H1 (cell line): ENCODE data around the gene OR7A10. TPM values are rescaled to one million over a fixed set of nuclear protein-coding genes. Genes with fewer than 3 reads are reported as not detected.

Experiments used
- CTCF ChIA-PET: fragments of 300-600 bp; sonication (Branson Sonifier 250); formaldehyde crosslinking; loops from one replicate; lab custom pipeline; 2021; ENCODE audit not compliant: partially characterized antibody; lab: Charles Lee
- POLR2A ChIA-PET: fragments of 300-600 bp; sonication (Branson Sonifier 250); formaldehyde crosslinking; loops from one replicate; lab custom pipeline; 2021; ENCODE audit warnings: inconsistent platforms; ENCODE audit not compliant: partially characterized antibody; lab: Charles Lee
- DNase-seq, 2 experiments: peaks; one replicate each; pipeline versions ENCODE4 v3.0.0 to v3.0.0-alpha.2; 2010 to 2022; ENCODE audit warnings: low spot score in 2 of 2, low read depth in 1 of 2, mixed read lengths in 1 of 2
- FAIRE-seq: peaks from 2 replicates; lab custom pipeline; 2011; peaks lifted over from hg19 to GRCh38; lab: Jason Lieb, UNC
- H2AFZ ChIP-seq: 2 replicates; pipeline ENCODE4 v1.8.1; 2012; ENCODE audit warnings: low read length, inconsistent platforms
- H2AK5ac ChIP-seq: 2 replicates; pipeline ENCODE4 v1.6.1; 2013; ENCODE audit warnings: low read depth, low read length
- H2BK120ac ChIP-seq: replicated peaks from 2 replicates; pipeline ENCODE3; 2013; ENCODE audit warnings: low read depth, low read length, inconsistent platforms
- H2BK12ac ChIP-seq: 2 replicates; pipeline ENCODE4 v1.6.1; 2013; ENCODE audit warnings: low read depth, low read length
- H2BK15ac ChIP-seq: 2 replicates; pipeline ENCODE4 v1.6.1; 2013; ENCODE audit warnings: low read length
- H2BK20ac ChIP-seq: 2 replicates; pipeline ENCODE4 v1.6.1; 2013; ENCODE audit warnings: low read length
- H2BK5ac ChIP-seq: 2 replicates; pipeline ENCODE4 v1.6.1; 2013; ENCODE audit warnings: low read depth, low read length
- H3K14ac ChIP-seq: 2 replicates; pipeline ENCODE4 v1.6.1; 2013; ENCODE audit warnings: inconsistent platforms; ENCODE audit not compliant: insufficient read length
- H3K18ac ChIP-seq: 2 replicates; pipeline ENCODE4 v1.6.1; 2013; ENCODE audit warnings: low read length; ENCODE audit errors: extremely low read depth
- H3K23ac ChIP-seq: 2 replicates; pipeline ENCODE4 v1.6.1; 2013; ENCODE audit warnings: inconsistent platforms; ENCODE audit not compliant: insufficient read length
- H3K23me2 ChIP-seq: 2 replicates; pipeline ENCODE4 v1.6.1; 2013; ENCODE audit warnings: low read depth, low read length
- H3K27ac ChIP-seq: 2 replicates; pipeline ENCODE4 v1.6.1; 2011; ENCODE audit warnings: low read depth, low read length, inconsistent platforms
- H3K27me3 ChIP-seq, 4 experiments: replicated peaks in 1 of 4; 1 replicate in 1 of 4; 2 replicates in 3 of 4; pipeline versions ENCODE4 v1.6.1 to v1.8.1; 2011 to 2013; ENCODE audit warnings: low read length in 3 of 4, mild to moderate bottlenecking in 3 of 4, inconsistent platforms in 2 of 4, mixed read lengths in 2 of 4, moderate library complexity in 1 of 4; ENCODE audit not compliant: control insufficient read depth in 3 of 4, insufficient read depth in 3 of 4; ENCODE audit errors: extremely low read depth in 1 of 4
- H3K36me3 ChIP-seq, 4 experiments: 2 replicates each; pipeline versions ENCODE4 v1.6.1 to v1.8.1; 2011 to 2013; ENCODE audit warnings: mild to moderate bottlenecking in 4 of 4, low read length in 3 of 4, moderate library complexity in 2 of 4, control low read depth in 1 of 4, inconsistent platforms in 1 of 4; ENCODE audit not compliant: insufficient read depth in 4 of 4, control insufficient read depth in 2 of 4
- H3K4ac ChIP-seq: replicated peaks from 2 replicates; pipeline ENCODE3; 2013; ENCODE audit warnings: low read length, low read depth, mixed read lengths, inconsistent platforms; ENCODE audit not compliant: insufficient read length
- H3K4me1 ChIP-seq, 4 experiments: replicated peaks in 1 of 4; 1 replicate in 1 of 4; 2 replicates in 3 of 4; pipeline versions ENCODE4 v1.6.1 to v1.8.1; 2011 to 2013; ENCODE audit warnings: low read length in 3 of 4, inconsistent platforms in 2 of 4, mixed read lengths in 1 of 4; ENCODE audit not compliant: insufficient read depth in 4 of 4, control insufficient read depth in 3 of 4
- H3K4me2 ChIP-seq, 2 experiments: 2 replicates each; pipeline versions ENCODE4 v1.6.1 to v1.8.1; 2011 to 2013; ENCODE audit warnings: low read depth in 2 of 2, low read length in 2 of 2, control low read depth in 1 of 2, inconsistent platforms in 1 of 2, mild to moderate bottlenecking in 1 of 2; ENCODE audit not compliant: insufficient read depth in 1 of 2
- H3K4me3 ChIP-seq, 4 experiments: fragments of 200-600, 300-600 bp in 1 of 4; sonication (generic), shearing (Covaris generic), sonication (Bioruptor Twin) in 1 of 4; 2 replicates each; pipeline versions ENCODE4 v1.5.1 to v1.8.1; 2011 to 2016; ENCODE audit warnings: low read length in 4 of 4, low read depth in 3 of 4, control low read depth in 2 of 4, inconsistent platforms in 2 of 4, mild to moderate bottlenecking in 2 of 4, mixed read lengths in 1 of 4, moderate library complexity in 1 of 4; ENCODE audit not compliant: insufficient read depth in 2 of 4; ENCODE audit errors: extremely low read depth in 1 of 4
- H3K56ac ChIP-seq: replicated peaks from 2 replicates; pipeline ENCODE3; 2013; ENCODE audit warnings: low read depth, mild to moderate bottlenecking, mixed read lengths, low read length, inconsistent platforms; ENCODE audit not compliant: insufficient read length
- H3K79me1 ChIP-seq: 2 replicates; pipeline ENCODE4 v1.6.1; 2013; ENCODE audit warnings: low read depth, low read length, control low read depth
- H3K79me2 ChIP-seq, 2 experiments: 2 replicates each; pipeline versions ENCODE4 v1.6.1 to v1.8.1; 2012 to 2013; ENCODE audit warnings: low read length in 2 of 2, mild to moderate bottlenecking in 2 of 2, inconsistent platforms in 1 of 2; ENCODE audit not compliant: insufficient read depth in 2 of 2, control insufficient read depth in 1 of 2
- H3K9ac ChIP-seq, 4 experiments: replicated peaks in 1 of 4; 1 replicate in 1 of 4; 2 replicates in 3 of 4; pipeline versions ENCODE4 v1.6.1 to v1.8.1; 2011 to 2013; ENCODE audit warnings: low read depth in 3 of 4, low read length in 3 of 4, control low read depth in 2 of 4, mild to moderate bottlenecking in 2 of 4, moderate library complexity in 2 of 4, inconsistent platforms in 1 of 4; ENCODE audit errors: extremely low read depth in 1 of 4
- H3K9me3 ChIP-seq, 2 experiments: 2 replicates each; pipeline versions ENCODE4 v1.6.1 to v1.8.1; 2012 to 2013; ENCODE audit warnings: mild to moderate bottlenecking in 2 of 2, moderate library complexity in 2 of 2, control low read depth in 1 of 2, inconsistent platforms in 1 of 2, low read depth in 1 of 2, low read length in 1 of 2, mixed read lengths in 1 of 2; ENCODE audit not compliant: insufficient read depth in 2 of 2
- H4K20me1 ChIP-seq, 2 experiments: replicated peaks in 1 of 2; 2 replicates each; pipeline versions ENCODE3 to v1.8.1; 2011 to 2013; ENCODE audit warnings: inconsistent platforms in 2 of 2, low read length in 2 of 2, mild to moderate bottlenecking in 1 of 2; ENCODE audit not compliant: insufficient read depth in 2 of 2, control insufficient read depth in 1 of 2
- H4K5ac ChIP-seq: 2 replicates; pipeline ENCODE4 v1.6.1; 2013; ENCODE audit warnings: low read length, low read depth, mixed read lengths, inconsistent platforms; ENCODE audit not compliant: insufficient read length
- H4K8ac ChIP-seq: 2 replicates; pipeline ENCODE4 v1.8.0; 2013; ENCODE audit warnings: mild to moderate bottlenecking, moderate library complexity, low read length, inconsistent platforms; ENCODE audit not compliant: insufficient read depth; ENCODE audit errors: extremely low read depth
- H4K91ac ChIP-seq: replicated peaks from 2 replicates; pipeline ENCODE3; 2013; ENCODE audit warnings: low read length, mixed read lengths, inconsistent platforms; ENCODE audit not compliant: insufficient read length
- ATF2 ChIP-seq: IDR thresholded peaks from 2 replicates; pipeline ENCODE4 v1.6.1; 2012; ENCODE audit warnings: low read length, inconsistent platforms
- BCL11A ChIP-seq, 2 experiments: IDR thresholded peaks; one replicate each; pipeline ENCODE4 v1.6.1; 2011; ENCODE audit warnings: low read depth in 2 of 2, low read length in 2 of 2, mild to moderate bottlenecking in 2 of 2
- CHD1 ChIP-seq: IDR thresholded peaks from 2 replicates; pipeline ENCODE4 v1.6.1; 2012; ENCODE audit warnings: low read depth, low read length, improper control_type of control experiment
- WGBS, 2 experiments: shearing (Covaris generic) in 1 of 2; methylation state at CpG; one replicate each; pipeline versions ENCODE4 v1.1.6 to v1.1.7; 2013 to 2015; ENCODE audit warnings: low lambda C conversion rate in 2 of 2, mixed read lengths in 2 of 2, inconsistent platforms in 1 of 2, low coverage in 1 of 2, missing lambda C conversion rate in 1 of 2; ENCODE audit not compliant: insufficient replicate concordance in 2 of 2, insufficient coverage in 1 of 2, insufficient read length in 1 of 2; ENCODE audit errors: extremely low coverage in 1 of 2, missing lambda C conversion rate in 1 of 2; 5-methylcytosine and 5-hydroxymethylcytosine counted together
- polyA plus RNA-seq, 7 experiments: library from polyadenylated mRNA; depleted of rRNA in 3 of 7; stranded (reverse) in 5 of 7; unstranded in 2 of 7; fragments of >200 nt in 5 of 7; fragments of 200-250 nt in 2 of 7; gene quantifications; 1 replicate in 5 of 7; 2 replicates in 1 of 7; 4 replicates in 1 of 7; pipeline versions ENCODE4 v1.2.1 to v1.2.3, GENCODE V29; 2011 to 2013; ENCODE audit warnings: missing spikeins in 2 of 7, mixed read lengths in 2 of 7
- total RNA-seq: library from RNA; stranded (reverse); fragmentation: NEBNext Ultra II Directional; extraction: Animal tissue kit (Norgen Biotek cat#: 25700); gene quantifications from 2 replicates; pipeline ENCODE4 v1.2.1, GENCODE V29; 2021

Gene OR7A10
- total and polyA plus RNA-seq, 2 of the 8 experiments (the other 6 are each of a cell fraction or from before 2014, with no cell fraction given): not detected

- H3K27me3 ChIP-seq: no peaks in the 10 kb centered on the region
- no peak overlapping the region for H3K4me2 ChIP-seq
- no peak overlapping the region for H2AK5ac ChIP-seq
- no peak overlapping the region for H2BK20ac ChIP-seq
- H3K23ac ChIP-seq: no peak overlapping the region
- CTCF ChIA-PET: no interaction called here
- no peak overlapping the region for H3K14ac ChIP-seq
- no peaks in the 10 kb centered on the region for H3K79me2 ChIP-seq
- H2AFZ ChIP-seq: no peak overlapping the region
- H3K27ac ChIP-seq: no peak overlapping the region
- DNase-seq (no peak), FAIRE-seq (no peak)
- H4K8ac ChIP-seq: no peak overlapping the region
- no peak overlapping the region for H3K56ac ChIP-seq
- H3K9me3 ChIP-seq: peaks cover 37 to 43% of the 10 kb centered on the region in 2 experiments
- POLR2A ChIA-PET: no interaction called here
- no peaks in the 10 kb centered on the region for H3K23me2 ChIP-seq
- no peak overlapping the region for H2BK15ac ChIP-seq
- no peak overlapping the region for H3K9ac ChIP-seq
- H3K4me1 ChIP-seq: no peaks in the 10 kb centered on the region
- no peaks in the 10 kb centered on the region for H4K20me1 ChIP-seq
- no peak overlapping the region for H4K5ac ChIP-seq
- H2BK120ac ChIP-seq: no peak overlapping the region
- H4K91ac ChIP-seq: no peak overlapping the region
- no peak overlapping the region for H3K4ac ChIP-seq
- no peaks in the 10 kb centered on the region for H3K36me3 ChIP-seq
- no peak overlapping the region for H2BK12ac ChIP-seq
- H3K18ac ChIP-seq: no peak overlapping the region
- H3K4me3 ChIP-seq: no peak overlapping the region
- WGBS, 2 experiments: 44% methylated on average over 3 of the region's 3 CpGs; no CpG with 5 or more reads in 1 of the 2 experiments
- H3K79me1 ChIP-seq: no peaks in the 10 kb centered on the region
- no peak overlapping the region for H2BK5ac ChIP-seq
- TF ChIP-seq ATF2: no peak
- TF ChIP-seq CHD1: no peak
- no peak for TF ChIP-seq BCL11A (IDR thresholded peaks at IDR 0.05; ENCODE audit: low read depth in 2 of 2, low read length in 2 of 2)
Measured at GRCh38 chr19:14817052-14817451, 31.7 kb downstream of the OR7A10 start.
